Activated CD4-positive, alpha-beta T cell treated with anti-CD3 and anti-CD28 coated beads, Interleukin-2, amount 10 ng/mL, durations not matched to agents 7 days and 5 days (primary cell): ENCODE measurements around the gene THSD4. TPM values are rescaled to one million over a fixed set of nuclear protein-coding genes. Genes with fewer than 3 reads are reported as not detected.

Experiments used
- CTCF ChIA-PET: fragments of 350-600 bp; sonication (Branson Sonifier 250); formaldehyde crosslinking; loops from one replicate; lab custom pipeline; 2021; ENCODE audit warnings: antibody characterized with exemption; lab: Charles Lee
- POLR2A ChIA-PET: fragments of 350-600 bp; sonication (Branson Sonifier 250); formaldehyde crosslinking; loops from one replicate; lab custom pipeline; 2021; ENCODE audit warnings: antibody characterized with exemption; lab: Charles Lee
- DNase-seq: peaks from one replicate; pipeline ENCODE4 v3.0.0-alpha.2; 2020
- H3K27ac Mint-ChIP-seq: one replicate; pipeline ENCODE4 v1.8.0; 2021; ENCODE audit warnings: mild to moderate bottlenecking, moderate library complexity, mixed read lengths
- H3K27me3 Mint-ChIP-seq: one replicate; pipeline ENCODE4 v1.8.0; 2021; ENCODE audit warnings: mixed read lengths
- H3K36me3 Mint-ChIP-seq: one replicate; pipeline ENCODE4 v1.8.0; 2021; ENCODE audit warnings: low read depth, mixed read lengths
- H3K4me1 Mint-ChIP-seq: one replicate; pipeline ENCODE4 v1.8.0; 2021; ENCODE audit warnings: mixed read lengths
- H3K4me3 Mint-ChIP-seq: one replicate; pipeline ENCODE4 v1.8.0; 2021; ENCODE audit warnings: mild to moderate bottlenecking, moderate library complexity, mixed read lengths
- H3K9me3 Mint-ChIP-seq: one replicate; pipeline ENCODE4 v1.8.0; 2021; ENCODE audit warnings: mixed read lengths
- total RNA-seq, 2 experiments: library from RNA; stranded (reverse); gene quantifications; one replicate each; pipeline ENCODE4 v1.2.3, GENCODE V29; 2021

THSD4 gene
- total RNA-seq, 2 experiments from 2014 or later: not detected

- peaks cover 11% of the 10 kb centered on the region for H3K27me3 Mint-ChIP-seq
- H3K36me3 Mint-ChIP-seq: no peaks in the 10 kb centered on the region
- no peaks in the 10 kb centered on the region for H3K4me1 Mint-ChIP-seq
- no peaks in the 10 kb centered on the region for H3K9me3 Mint-ChIP-seq
- no peak for DNase-seq
- no peak overlapping the region for H3K27ac Mint-ChIP-seq
- POLR2A ChIA-PET: no interaction called here
- CTCF ChIA-PET: no interaction called here
- no peak overlapping the region for H3K4me3 Mint-ChIP-seq
Measured at GRCh38 chr15:71630475-71630809, 515.2 kb downstream of the THSD4 start.

- no peak for DNase-seq
- Mint-ChIP-seq H3K4me1 (no peaks in the 10 kb centered on the region), H3K27ac (no peak overlapping the region), H3K4me3 (no peak overlapping the region), H3K36me3 (no peaks in the 10 kb centered on the region), H3K27me3 (peaks cover 3% of the 10 kb centered on the region), H3K9me3 (no peaks in the 10 kb centered on the region)
- POLR2A ChIA-PET: no interaction called here
- CTCF ChIA-PET: no interaction called here
Measured at GRCh38 chr15:71632576-71633195, 517.4 kb downstream of the THSD4 start.

GRCh38 chr15:71634820-71635560, 519.7 kb downstream of the THSD4 start:
- ChIA-PET CTCF (no interaction called here), POLR2A (no interaction called here)
- H3K36me3 Mint-ChIP-seq: no peaks in the 10 kb centered on the region
- H3K27ac Mint-ChIP-seq: no peak overlapping the region
- no peak overlapping the region for H3K4me3 Mint-ChIP-seq
- no peaks in the 10 kb centered on the region for H3K9me3 Mint-ChIP-seq
- no peaks in the 10 kb centered on the region for H3K4me1 Mint-ChIP-seq
- DNase-seq: no peak
- peaks cover 3% of the 10 kb centered on the region for H3K27me3 Mint-ChIP-seq

- H3K9me3 Mint-ChIP-seq: no peaks in the 10 kb centered on the region
- no peak for DNase-seq
- no peaks in the 10 kb centered on the region for H3K4me1 Mint-ChIP-seq
- H3K36me3 Mint-ChIP-seq: no peaks in the 10 kb centered on the region
- CTCF ChIA-PET: no interaction called here
- peaks cover 3% of the 10 kb centered on the region for H3K27me3 Mint-ChIP-seq
- H3K4me3 Mint-ChIP-seq: no peak overlapping the region
- H3K27ac Mint-ChIP-seq: no peak overlapping the region
- POLR2A ChIA-PET: no interaction called here
Measured at GRCh38 chr15:71635735-71636134, 520.5 kb downstream of the THSD4 start.

GRCh38 chr15:71638876-71639275, 523.6 kb downstream of the THSD4 start:
- Mint-ChIP-seq H3K9me3 (no peaks in the 10 kb centered on the region), H3K4me1 (no peaks in the 10 kb centered on the region)
- DNase-seq: no peak

GRCh38 chr15:71639471-71639870, 524.2 kb downstream of the THSD4 start:
- DNase-seq: no peak
- ChIA-PET CTCF (no interaction called here), POLR2A (no interaction called here)
- H3K27ac Mint-ChIP-seq: no peak overlapping the region
- H3K36me3 Mint-ChIP-seq: no peaks in the 10 kb centered on the region
- H3K4me1 Mint-ChIP-seq: no peaks in the 10 kb centered on the region
- no peak overlapping the region for H3K4me3 Mint-ChIP-seq
- no peaks in the 10 kb centered on the region for H3K9me3 Mint-ChIP-seq
- H3K27me3 Mint-ChIP-seq: peaks cover 2% of the 10 kb centered on the region

More at GRCh38 chr15:71638876-71639275, 523.6 kb downstream of the THSD4 start:
- POLR2A ChIA-PET: interaction anchor here (0.7 kb wide), 1 partner anchor 1726 kb away, joined by 3 read pairs; no protein-coding TSS in a partner anchor
- Mint-ChIP-seq H3K4me3 (no peak overlapping the region), H3K27ac (no peak overlapping the region), H3K27me3 (peaks cover 3% of the 10 kb centered on the region), H3K36me3 (no peaks in the 10 kb centered on the region)
- CTCF ChIA-PET: no interaction called here

GRCh38 chr15:71643918-71644317, 528.6 kb downstream of the THSD4 start:
- Mint-ChIP-seq H3K4me1 (no peaks in the 10 kb centered on the region), H3K27ac (no peak overlapping the region), H3K9me3 (peaks cover 3% of the 10 kb centered on the region), H3K27me3 (no peaks in the 10 kb centered on the region), H3K4me3 (no peak overlapping the region), H3K36me3 (no peaks in the 10 kb centered on the region)
- CTCF ChIA-PET: no interaction called here
- POLR2A ChIA-PET: no interaction called here
- DNase-seq: no peak

GRCh38 chr15:71646767-71647486, 531.7 kb downstream of the THSD4 start:
- Mint-ChIP-seq H3K9me3 (peaks cover 3% of the 10 kb centered on the region), H3K27ac (no peak overlapping the region), H3K4me3 (no peak overlapping the region), H3K36me3 (no peaks in the 10 kb centered on the region), H3K4me1 (no peaks in the 10 kb centered on the region), H3K27me3 (peaks cover 4% of the 10 kb centered on the region)
- no peak for DNase-seq
- POLR2A ChIA-PET: no interaction called here
- CTCF ChIA-PET: interaction anchor here (1.0 kb wide), 1 partner anchor 21 kb away, joined by 3 read pairs; no protein-coding TSS in a partner anchor

GRCh38 chr15:71647487-71647808, 532.2 kb downstream of the THSD4 start:
- no peak overlapping the region for H3K4me3 Mint-ChIP-seq

GRCh38 chr15:71648095-71648494, 532.8 kb downstream of the THSD4 start:
- Mint-ChIP-seq H3K27ac (no peak overlapping the region), H3K4me1 (no peaks in the 10 kb centered on the region), H3K36me3 (no peaks in the 10 kb centered on the region), H3K9me3 (peaks cover 3% of the 10 kb centered on the region), H3K27me3 (peaks cover 4% of the 10 kb centered on the region), H3K4me3 (no peak overlapping the region)
- CTCF ChIA-PET: no interaction called here
- POLR2A ChIA-PET: no interaction called here
- DNase-seq: no peak

More at GRCh38 chr15:71647487-71647808, 532.2 kb downstream of the THSD4 start:
- Mint-ChIP-seq H3K36me3 (no peaks in the 10 kb centered on the region), H3K27me3 (peaks cover 4% of the 10 kb centered on the region), H3K9me3 (peaks cover 3% of the 10 kb centered on the region), H3K4me1 (no peaks in the 10 kb centered on the region), H3K27ac (no peak overlapping the region)
- ChIA-PET CTCF (no interaction called here), POLR2A (no interaction called here)
- no peak for DNase-seq

GRCh38 chr15:71649894-71650293, 534.6 kb downstream of the THSD4 start:
- no peak for DNase-seq
- Mint-ChIP-seq H3K36me3 (no peaks in the 10 kb centered on the region), H3K27me3 (peaks cover 4% of the 10 kb centered on the region), H3K4me1 (no peaks in the 10 kb centered on the region), H3K9me3 (peaks cover 3% of the 10 kb centered on the region), H3K27ac (no peak overlapping the region), H3K4me3 (no peak overlapping the region)
- POLR2A ChIA-PET: no interaction called here
- CTCF ChIA-PET: no interaction called here

- Mint-ChIP-seq H3K4me3 (no peak overlapping the region), H3K36me3 (no peaks in the 10 kb centered on the region), H3K27me3 (peaks cover 4% of the 10 kb centered on the region), H3K4me1 (no peaks in the 10 kb centered on the region), H3K9me3 (peaks cover 3% of the 10 kb centered on the region), H3K27ac (no peak overlapping the region)
- ChIA-PET POLR2A (no interaction called here), CTCF (no interaction called here)
- no peak for DNase-seq
Measured at GRCh38 chr15:71650603-71651002, 535.3 kb downstream of the THSD4 start.

- ChIA-PET POLR2A (no interaction called here), CTCF (no interaction called here)
- Mint-ChIP-seq H3K4me3 (no peak overlapping the region), H3K27ac (no peak overlapping the region), H3K36me3 (no peaks in the 10 kb centered on the region), H3K9me3 (no peaks in the 10 kb centered on the region), H3K4me1 (no peaks in the 10 kb centered on the region), H3K27me3 (peaks cover 4% of the 10 kb centered on the region)
- peak; percentile 24 for DNase-seq
Measured at GRCh38 chr15:71651750-71652186, 536.5 kb downstream of the THSD4 start.
